GM23248 (cell line): ENCODE measurements around the gene N4BP2.

ENCODE experiments used
- EZH2 ChIP-seq: fragments of 200-600 bp; sonication (generic); IDR thresholded peaks from 2 replicates; pipeline ENCODE4 v1.6.1; 2018; ENCODE audit warnings: antibody characterized with exemption, mild to moderate bottlenecking; ENCODE audit not compliant: insufficient read depth, poor library complexity, severe bottlenecking
- EZH2phosphoT487 ChIP-seq: fragments of 200-600 bp; sonication (generic); IDR thresholded peaks from 2 replicates; pipeline ENCODE4 v1.6.1; 2018; ENCODE audit warnings: antibody characterized with exemption, moderate library complexity, mild to moderate bottlenecking, low read depth; ENCODE audit not compliant: insufficient read depth

DNA sequence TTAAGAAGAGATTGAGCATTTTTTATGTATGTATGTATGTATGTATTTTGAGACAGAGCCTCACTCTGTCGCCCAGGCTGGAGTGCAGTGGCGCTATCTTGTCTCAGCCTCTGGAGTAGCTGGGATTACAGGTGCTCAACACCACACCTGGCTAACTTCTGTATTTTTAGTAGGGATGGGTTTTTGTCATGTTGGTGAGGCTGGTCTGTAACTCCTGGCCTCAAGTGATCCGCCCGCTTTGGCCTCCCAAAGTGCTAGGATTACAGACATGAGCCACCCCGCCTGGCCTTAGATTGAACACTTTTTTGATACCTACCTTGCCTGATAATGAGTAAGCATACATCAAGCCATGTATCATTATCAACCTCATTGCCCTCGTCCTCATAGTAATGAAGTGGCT is 2.7 kb downstream of the N4BP2 start:
- TF ChIP-seq EZH2 (no peak), EZH2phosphoT487 (no peak)
